ENCODE results near the gene ZCCHC14. TPM values are rescaled to one million over a fixed set of nuclear protein-coding genes. Genes with fewer than 3 reads are reported as not detected.
"Not testable (repeated sequence)": the region's sequence is repeated elsewhere in the genome, so short reads cannot be mapped to it uniquely, and the experiment has no call there.

ZCCHC14 gene
- polyA plus RNA-seq, 1 donor (not counting 4 experiments of a cell fraction or from before 2014, with no cell fraction given) = 3.6 TPM

DNA sequence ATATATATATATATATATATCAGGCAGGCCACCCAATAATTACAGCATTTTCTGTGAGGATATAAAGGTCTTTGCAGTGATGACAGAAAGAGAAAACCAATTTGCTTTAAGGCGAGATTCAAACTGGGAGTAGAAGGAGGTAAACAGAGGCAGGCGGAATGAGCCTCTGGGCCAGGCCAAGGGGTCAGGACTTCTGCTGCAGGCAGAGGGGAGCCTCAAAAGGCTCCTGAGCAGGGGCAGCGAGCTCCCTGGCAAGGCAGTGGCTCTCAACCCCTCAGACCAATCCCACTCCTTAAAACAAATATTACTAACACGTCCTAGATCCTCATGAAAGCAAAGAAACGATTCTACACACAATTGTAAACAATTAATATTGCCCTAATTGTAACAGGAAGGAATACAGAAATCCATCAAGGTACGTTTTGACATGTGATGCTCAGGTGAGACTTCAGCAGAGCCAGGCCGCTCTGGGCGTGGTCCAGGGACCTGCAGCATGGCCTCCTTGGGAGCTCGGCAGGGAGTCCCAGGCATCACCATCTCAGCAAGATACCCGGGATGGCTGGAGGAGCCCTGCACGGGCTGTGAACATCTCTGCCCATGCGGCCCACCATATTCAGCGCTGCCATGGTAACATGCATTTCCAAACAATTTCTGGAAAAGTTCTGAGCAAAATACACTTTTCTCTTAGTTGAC, 127.7 kb downstream of the ZCCHC14 start:
- Histone ChIP-seq H3K27ac (ENCODE audit: control insufficient read depth, insufficient read depth, low read length) (no peak overlapping the region), H3K9ac (ENCODE audit: control insufficient read depth, extremely low read depth, insufficient read depth, low read length) (no peak overlapping the region), H3K4me1 (ENCODE audit: control insufficient read depth, extremely low read depth, insufficient read depth, low read length) (no peaks in the 10 kb centered on the region), H3K9me1 (ENCODE audit: control insufficient read depth, extremely low read depth, insufficient read depth, low read length) (peaks cover 2% of the 10 kb centered on the region), H3K4me2 (ENCODE audit: control insufficient read depth, extremely low read depth, insufficient read depth, low read depth, low read length) (no peak overlapping the region), H3K79me2 (ENCODE audit: control insufficient read depth, insufficient read depth, low read length) (peaks cover 68% of the 10 kb centered on the region), H3K36me3 (ENCODE audit: control insufficient read depth in 2 of 2, extremely low read depth in 1 of 2, insufficient read depth in 2 of 2, low read length in 2 of 2) (peaks cover 29 to 31% of the 10 kb centered on the region in 2 experiments), H2AFZ (ENCODE audit: control insufficient read depth, low read length) (no peak overlapping the region), H3K27me3 (ENCODE audit: control insufficient read depth, extremely low read depth, insufficient read depth, low read length) (no peaks in the 10 kb centered on the region), H3K4me3 (ENCODE audit: control insufficient read depth in 2 of 3, extremely low read depth in 1 of 3, insufficient read depth in 2 of 3, low read depth in 1 of 3, low read length in 3 of 3) (no peak overlapping the region), H4K20me1 (ENCODE audit: control insufficient read depth, extremely low read depth, insufficient read depth, low read length) (peaks cover 20% of the 10 kb centered on the region), H3K9me3 (ENCODE audit: control insufficient read depth, low read depth, low read length) (no peaks in the 10 kb centered on the region)
- dilution Hi-C loops (cut with MboI; ENCODE audit: extremely low pct_ligation_motif_present, low sequenced_read_pairs) = no loop called here
- TF ChIP-seq CTCF (optimal IDR thresholded peaks at IDR 0.05 in 1 of 3, IDR thresholded peaks at IDR 0.05 in 1 of 3, conservative IDR thresholded peaks at IDR 0.05 in 1 of 3; ENCODE audit: extremely low read depth in 1 of 3, insufficient read depth in 2 of 3, low read length in 3 of 3) = no peak
- TF ChIP-seq EZH2 (IDR thresholded peaks at IDR 0.05; ENCODE audit: low read length) = no peak
- DNase-seq (ENCODE audit: low read depth, low spot score) (no peak), FAIRE-seq (no peak)

DNA sequence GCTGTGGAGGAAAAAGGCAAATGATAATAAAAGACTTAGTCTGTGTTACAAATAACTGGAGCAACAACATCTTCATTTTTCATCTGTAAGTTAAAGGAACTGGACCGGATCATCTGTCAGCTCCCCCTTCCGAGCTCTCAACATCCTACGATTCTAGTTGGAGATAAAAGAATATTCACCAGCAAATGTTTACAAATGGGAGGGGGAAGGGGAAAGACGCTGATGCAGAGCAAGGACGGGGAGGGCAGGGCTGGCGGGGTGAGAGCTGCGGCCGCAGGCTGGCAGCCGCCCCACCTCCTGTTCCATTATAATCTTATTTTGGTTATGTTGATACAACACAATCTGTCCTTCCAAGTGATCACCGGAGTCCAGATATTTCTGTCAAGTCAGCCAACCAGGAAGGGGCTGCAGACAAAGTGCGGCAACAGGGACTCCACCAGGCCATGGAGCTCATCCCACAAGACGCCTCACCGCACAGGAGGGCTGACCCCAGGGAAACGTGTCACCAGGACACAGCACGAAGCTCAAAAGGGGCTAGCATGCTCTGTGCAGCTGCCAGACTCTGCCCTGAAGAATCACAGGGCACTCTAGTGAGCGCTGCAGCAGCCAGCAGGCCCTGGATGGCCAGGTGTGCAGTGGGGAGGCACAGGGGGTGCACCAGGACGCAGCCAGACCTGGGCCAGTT, 128.9 kb downstream of the ZCCHC14 start:
- no peak for TF ChIP-seq EZH2 (IDR thresholded peaks at IDR 0.05; ENCODE audit: low read length)
- no peak for TF ChIP-seq CTCF (optimal IDR thresholded peaks at IDR 0.05 in 1 of 3, IDR thresholded peaks at IDR 0.05 in 1 of 3, conservative IDR thresholded peaks at IDR 0.05 in 1 of 3; ENCODE audit: extremely low read depth in 1 of 3, insufficient read depth in 2 of 3, low read length in 3 of 3)

DNA sequence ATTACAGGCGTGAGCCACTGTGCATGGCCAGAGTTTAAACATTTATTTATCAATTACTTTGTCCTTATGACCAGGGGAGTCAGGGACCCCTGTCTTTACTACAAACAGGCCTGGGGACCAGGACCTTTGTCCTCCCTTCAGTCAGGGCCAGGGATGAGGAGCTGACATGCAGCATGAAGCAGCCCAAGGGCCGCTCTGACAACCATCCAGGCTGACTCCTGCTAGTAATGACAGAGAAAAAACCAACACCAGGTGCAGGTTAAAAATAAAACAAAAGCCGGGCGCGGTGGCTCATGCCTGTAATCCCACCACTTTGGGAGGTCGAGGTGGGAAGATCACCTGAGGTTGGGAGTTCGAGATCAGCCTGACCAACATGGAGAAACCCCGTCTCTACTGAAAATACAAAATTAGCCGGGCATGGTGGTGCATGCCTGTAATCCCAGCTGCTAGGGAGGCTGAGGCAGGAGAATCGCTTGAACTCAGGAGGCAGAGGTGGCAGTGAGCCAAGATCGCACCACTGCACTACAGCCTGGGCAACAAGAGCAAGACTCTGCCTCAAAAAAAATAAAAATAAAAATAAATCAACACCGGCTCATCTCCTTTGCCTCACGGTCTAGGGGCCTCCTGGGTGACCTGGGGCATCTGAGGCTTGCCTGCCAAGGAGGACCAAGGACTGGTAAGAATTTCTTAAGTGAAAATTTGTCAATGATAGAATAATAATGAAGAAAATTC, 129.8 kb downstream of the ZCCHC14 start:
- DNase-seq (ENCODE audit: low read depth, low spot score); H2AFZ ChIP-seq (ENCODE audit: control insufficient read depth, low read length); H3K4me2 ChIP-seq (ENCODE audit: control insufficient read depth, extremely low read depth, insufficient read depth, low read depth, low read length); FAIRE-seq; H3K9me3 ChIP-seq (ENCODE audit: control insufficient read depth, low read depth, low read length); H3K9ac ChIP-seq (ENCODE audit: control insufficient read depth, extremely low read depth, insufficient read depth, low read length); H3K4me1 ChIP-seq (ENCODE audit: control insufficient read depth, extremely low read depth, insufficient read depth, low read length); H3K4me3 ChIP-seq (ENCODE audit: control insufficient read depth in 2 of 3, extremely low read depth in 1 of 3, insufficient read depth in 2 of 3, low read depth in 1 of 3, low read length in 3 of 3); H3K27ac ChIP-seq (ENCODE audit: control insufficient read depth, insufficient read depth, low read length); H3K9me1 ChIP-seq (ENCODE audit: control insufficient read depth, extremely low read depth, insufficient read depth, low read length); dilution Hi-C loops (cut with MboI; ENCODE audit: extremely low pct_ligation_motif_present, low sequenced_read_pairs); H3K27me3 ChIP-seq (ENCODE audit: control insufficient read depth, extremely low read depth, insufficient read depth, low read length): not testable (repeated sequence)
- Histone ChIP-seq H3K79me2 (ENCODE audit: control insufficient read depth, insufficient read depth, low read length) (peaks cover 50% of the 10 kb centered on the region), H3K36me3 (ENCODE audit: control insufficient read depth in 2 of 2, extremely low read depth in 1 of 2, insufficient read depth in 2 of 2, low read length in 2 of 2) (peaks cover 48% of the 10 kb centered on the region in 2 experiments), H4K20me1 (ENCODE audit: control insufficient read depth, extremely low read depth, insufficient read depth, low read length) (peaks cover 14% of the 10 kb centered on the region)

More for the DNA sequence above, 128.9 kb downstream of the ZCCHC14 start:
- peaks cover 42% of the 10 kb centered on the region in 2 experiments for H3K36me3 ChIP-seq (ENCODE audit: control insufficient read depth in 2 of 2, extremely low read depth in 1 of 2, insufficient read depth in 2 of 2, low read length in 2 of 2)
- H3K79me2 ChIP-seq (ENCODE audit: control insufficient read depth, insufficient read depth, low read length) = peaks cover 57% of the 10 kb centered on the region
- DNase-seq (ENCODE audit: low read depth, low spot score) (no peak), FAIRE-seq (no peak)
- H3K9me1 ChIP-seq (ENCODE audit: control insufficient read depth, extremely low read depth, insufficient read depth, low read length) = no peaks in the 10 kb centered on the region
- no peaks in the 10 kb centered on the region for H3K9me3 ChIP-seq (ENCODE audit: control insufficient read depth, low read depth, low read length)
- H3K4me2 ChIP-seq (ENCODE audit: control insufficient read depth, extremely low read depth, insufficient read depth, low read depth, low read length) = no peak overlapping the region
- no peak overlapping the region for H3K9ac ChIP-seq (ENCODE audit: control insufficient read depth, extremely low read depth, insufficient read depth, low read length)
- H3K4me1 ChIP-seq (ENCODE audit: control insufficient read depth, extremely low read depth, insufficient read depth, low read length) = no peaks in the 10 kb centered on the region
- no peaks in the 10 kb centered on the region for H3K27me3 ChIP-seq (ENCODE audit: control insufficient read depth, extremely low read depth, insufficient read depth, low read length)
- H3K27ac ChIP-seq (ENCODE audit: control insufficient read depth, insufficient read depth, low read length) = no peak overlapping the region
- dilution Hi-C loops (cut with MboI; ENCODE audit: extremely low pct_ligation_motif_present, low sequenced_read_pairs) = no loop called here
- H2AFZ ChIP-seq (ENCODE audit: control insufficient read depth, low read length) = no peak overlapping the region
- no peak overlapping the region for H3K4me3 ChIP-seq (ENCODE audit: control insufficient read depth in 2 of 3, extremely low read depth in 1 of 3, insufficient read depth in 2 of 3, low read depth in 1 of 3, low read length in 3 of 3)
- peaks cover 15% of the 10 kb centered on the region for H4K20me1 ChIP-seq (ENCODE audit: control insufficient read depth, extremely low read depth, insufficient read depth, low read length)

Data from keratinocyte (primary cell).